Measurements from ENCODE around the gene PAX8.
"Not testable (repeated sequence)": the region's sequence is repeated elsewhere in the genome, so short reads cannot be mapped to it uniquely, and the experiment has no call there.

DNA sequence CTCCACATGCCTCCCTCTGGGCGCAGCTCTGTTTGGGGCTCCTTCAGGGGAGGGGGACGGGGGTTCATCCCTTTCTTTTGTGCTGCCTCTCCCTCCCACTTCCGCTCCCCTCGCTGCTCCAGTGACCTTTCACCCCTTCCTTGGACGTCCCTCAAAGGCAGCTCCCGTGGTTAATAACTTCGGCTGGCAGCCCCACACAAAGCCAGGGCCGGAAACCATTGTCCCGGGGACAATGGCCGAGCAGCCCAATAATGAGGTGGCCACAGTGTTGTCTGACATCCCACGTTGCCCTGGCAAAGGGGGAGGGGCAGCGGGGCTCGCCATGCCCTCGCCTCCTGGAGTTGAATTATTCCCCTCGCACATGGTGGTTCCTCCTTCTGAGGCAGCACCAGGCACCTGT, 27.0 kb upstream of the PAX8 start:
- not testable (repeated sequence) for TF ChIP-seq CTCF, POLR2A, POLR2AphosphoS5 (IDR thresholded peaks at IDR 0.05)

Data from suprapubic skin (tissue), 4 donors.